Fibroblast of the conjunctiva (primary cell): ENCODE measurements around the gene TSFM.
"Not testable (repeated sequence)": the region's sequence is repeated elsewhere in the genome, so short reads cannot be mapped to it uniquely, and the experiment has no call there.

Experiments used
- DNase-seq: peaks from one replicate; pipeline ENCODE4 v3.0.0-alpha.2; 2010; ENCODE audit warnings: low read depth

TSFM gene

DNA sequence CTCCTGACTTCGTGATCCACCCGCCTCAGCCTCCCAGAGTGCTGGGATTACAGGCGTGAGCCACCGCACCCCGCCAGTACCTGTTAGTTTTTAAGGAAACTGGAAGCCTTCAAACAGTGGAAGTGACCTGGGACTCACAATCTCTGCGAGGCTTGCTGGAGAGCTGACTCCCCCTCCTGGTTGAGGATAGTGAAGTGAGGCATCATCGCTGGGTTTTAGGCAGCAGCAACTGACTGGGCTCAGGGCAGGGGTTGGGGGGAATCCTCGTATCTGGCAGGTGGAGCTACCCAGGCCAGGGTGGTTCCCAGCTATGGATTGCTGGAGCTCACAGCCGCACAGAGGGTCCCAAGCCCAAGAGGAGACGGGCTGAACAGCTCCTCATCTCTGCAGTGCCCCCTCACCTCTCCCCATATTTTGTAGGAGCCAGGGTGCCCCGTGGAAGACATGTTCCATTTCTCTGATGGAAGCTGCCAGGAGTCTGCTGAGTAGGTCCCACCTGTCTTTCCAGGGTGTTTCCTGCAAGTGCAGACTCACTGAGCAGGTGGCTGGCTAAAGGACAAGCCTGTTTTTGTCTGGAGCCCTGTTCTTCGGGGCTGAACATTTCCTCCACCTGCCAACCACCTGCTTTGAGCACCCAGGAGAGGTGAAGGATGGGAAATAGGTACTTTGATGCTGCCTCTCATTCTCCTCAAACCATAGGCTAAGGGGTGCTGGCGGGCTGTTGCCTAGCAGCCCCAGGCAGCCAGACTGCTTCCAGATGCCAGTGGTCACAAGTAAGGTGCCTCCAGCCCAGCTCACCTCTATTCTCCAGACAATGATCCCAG, 32.8 kb downstream of the TSFM start:
- no peak for DNase-seq

DNA sequence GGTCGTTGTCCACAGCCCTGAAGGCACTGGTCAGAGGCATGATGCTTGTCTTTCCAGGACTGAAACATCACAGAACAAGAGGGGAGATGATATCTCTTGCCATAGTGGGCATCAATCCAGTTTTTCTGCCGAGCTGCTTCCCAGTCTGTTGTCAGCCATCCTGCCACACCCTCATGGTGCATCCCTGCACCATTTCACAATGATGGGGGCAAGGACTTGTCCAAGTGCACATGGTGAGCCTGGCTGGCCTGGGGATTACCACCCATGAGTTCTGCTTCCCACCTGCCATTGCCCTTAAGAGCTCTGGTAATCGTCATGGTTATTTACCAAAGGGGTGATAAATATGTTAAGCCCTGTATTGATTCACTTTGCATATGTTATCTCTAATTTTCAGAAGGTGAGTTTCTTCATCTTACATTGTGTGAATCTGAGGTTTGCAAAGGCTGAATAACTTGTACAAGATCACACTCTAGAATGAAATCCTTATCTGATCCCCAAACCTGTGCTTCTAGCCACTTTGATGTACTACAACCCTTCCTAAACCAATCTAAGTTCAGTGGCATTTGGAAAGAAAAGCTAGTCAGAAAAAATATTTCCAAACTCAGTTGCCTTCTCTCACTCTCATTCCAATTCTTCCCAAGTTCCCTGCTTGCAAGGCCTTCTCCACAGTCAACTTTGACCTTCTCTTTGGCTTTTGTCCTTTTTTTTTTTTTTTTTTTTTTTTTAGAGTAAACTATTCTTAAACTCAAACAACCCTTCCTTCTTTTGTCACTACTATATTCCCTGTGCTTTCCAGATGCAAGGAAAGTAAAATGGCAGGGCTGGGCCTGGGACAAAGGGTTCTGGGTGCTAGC, 33.6 kb downstream of the TSFM start:
- DNase-seq = no peak

DNA sequence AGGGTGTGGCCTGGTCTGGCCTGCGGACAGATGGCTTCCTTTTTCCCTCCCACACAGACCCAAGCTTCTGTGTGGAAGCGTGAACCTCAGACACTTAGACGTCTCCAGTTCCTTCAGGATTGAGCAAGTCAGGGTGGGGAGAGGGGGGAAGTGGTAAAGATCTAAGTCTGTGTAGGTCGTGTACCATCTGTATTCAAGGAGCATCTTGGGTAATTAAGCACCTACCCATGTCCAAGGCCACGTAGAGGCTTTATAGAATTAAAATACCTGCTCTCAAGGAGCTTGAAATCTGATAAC, 34.2 kb downstream of the TSFM start:
- DNase-seq = no peak

- no peak for DNase-seq
Measured at GRCh38 chr12:57817261-57817989, 34.8 kb downstream of the TSFM start.

DNA sequence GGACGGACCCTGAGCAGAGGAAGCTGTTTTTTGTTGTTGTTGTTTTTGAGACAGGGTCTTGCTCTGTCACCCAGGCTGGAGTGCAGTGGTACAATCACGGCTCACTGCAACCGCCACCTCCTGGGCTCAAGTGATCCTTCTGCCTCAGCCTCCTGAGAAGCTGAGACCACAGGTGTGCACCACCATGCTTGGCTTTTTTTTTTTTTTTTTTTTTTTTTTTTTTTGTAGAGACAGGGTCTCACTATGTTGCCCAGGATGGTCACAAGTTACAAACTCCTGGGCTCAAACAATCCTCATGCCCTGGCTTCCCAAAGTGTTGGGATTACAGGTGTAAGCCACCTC, 35.4 kb downstream of the TSFM start:
- DNase-seq = not testable (repeated sequence)

- DNase-seq = not testable (repeated sequence)
Measured at GRCh38 chr12:57820119-57820518, 37.5 kb downstream of the TSFM start.

- not testable (repeated sequence) for DNase-seq
Measured at GRCh38 chr12:57821015-57821414, 38.4 kb downstream of the TSFM start.

- DNase-seq = no peak
Measured at GRCh38 chr12:57821474-57822214, 39.1 kb downstream of the TSFM start.

DNA sequence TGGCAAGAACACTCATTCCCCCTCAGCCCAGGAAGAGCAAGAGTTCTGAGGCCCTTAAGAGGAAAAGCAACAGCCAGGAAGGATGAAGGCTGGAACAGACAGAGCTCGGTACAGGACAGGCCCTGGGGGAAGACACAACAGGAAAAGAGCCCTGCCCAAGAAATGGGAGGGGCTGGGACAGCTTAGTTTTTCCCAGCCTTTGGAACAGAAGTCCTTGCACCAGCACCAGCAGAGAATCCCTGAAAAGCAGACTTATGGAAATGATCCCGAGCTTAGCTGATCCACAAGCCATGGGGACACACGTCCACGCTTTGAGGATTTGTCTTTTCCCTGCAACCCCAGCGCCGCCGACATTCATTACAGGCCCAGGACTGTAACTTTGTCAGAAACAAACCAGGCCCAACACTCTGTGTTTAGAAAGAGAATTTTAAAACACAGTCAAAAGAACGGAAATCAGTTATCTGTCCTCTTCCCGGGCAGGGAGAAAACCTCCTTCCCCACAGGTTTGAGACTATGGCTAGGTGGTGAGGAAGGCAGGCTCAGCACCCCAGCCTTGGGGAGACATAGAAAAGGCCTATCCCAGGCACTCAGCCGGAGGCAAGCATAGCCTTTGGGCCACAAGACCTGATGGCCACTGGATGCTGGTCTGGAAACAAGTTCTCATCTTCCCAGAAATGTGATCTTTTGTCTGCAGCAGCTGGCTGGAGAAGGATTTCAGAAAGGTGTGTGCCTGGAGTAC, 40.0 kb downstream of the TSFM start:
- DNase-seq = no peak

- DNase-seq = no peak
Measured at GRCh38 chr12:57823131-57823907, 40.7 kb downstream of the TSFM start.

DNA sequence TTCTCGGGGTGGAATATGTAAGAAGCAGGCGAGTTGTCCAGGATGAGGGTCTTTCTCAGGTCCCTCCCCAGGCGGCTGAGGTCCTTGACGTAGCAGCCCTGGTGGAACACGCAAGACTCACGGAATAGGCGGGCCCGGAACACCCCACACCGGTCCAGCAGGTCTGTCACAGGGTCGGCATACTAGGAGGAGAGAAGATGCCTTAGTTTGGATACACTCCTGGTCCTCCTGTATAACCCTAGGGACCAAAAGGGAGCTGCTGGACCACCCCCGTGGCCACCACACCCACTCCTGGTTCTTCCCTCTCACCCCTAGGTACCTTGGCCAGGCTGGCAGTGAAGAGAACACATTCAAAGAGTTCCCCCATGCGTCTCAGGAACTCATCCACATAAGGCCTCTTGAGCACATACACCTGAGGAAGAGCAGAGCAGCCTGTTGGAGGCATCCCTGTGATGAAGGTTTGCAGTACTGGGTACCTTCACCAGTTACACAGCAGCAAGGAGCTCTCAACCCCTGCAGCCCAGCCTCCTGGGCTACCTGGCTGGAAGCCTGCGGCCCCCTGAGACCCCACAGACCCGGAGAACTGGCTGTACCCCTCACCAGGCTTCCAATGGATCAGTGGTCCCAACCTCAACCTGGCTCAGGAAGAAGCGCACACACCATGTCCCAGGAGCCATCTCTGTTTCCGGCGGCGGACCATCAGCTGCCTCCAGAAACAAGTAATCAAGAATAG, 41.5 kb downstream of the TSFM start:
- DNase-seq = no peak

- no peak for DNase-seq
Measured at GRCh38 chr12:57825451-57825850, 42.9 kb downstream of the TSFM start.

DNA sequence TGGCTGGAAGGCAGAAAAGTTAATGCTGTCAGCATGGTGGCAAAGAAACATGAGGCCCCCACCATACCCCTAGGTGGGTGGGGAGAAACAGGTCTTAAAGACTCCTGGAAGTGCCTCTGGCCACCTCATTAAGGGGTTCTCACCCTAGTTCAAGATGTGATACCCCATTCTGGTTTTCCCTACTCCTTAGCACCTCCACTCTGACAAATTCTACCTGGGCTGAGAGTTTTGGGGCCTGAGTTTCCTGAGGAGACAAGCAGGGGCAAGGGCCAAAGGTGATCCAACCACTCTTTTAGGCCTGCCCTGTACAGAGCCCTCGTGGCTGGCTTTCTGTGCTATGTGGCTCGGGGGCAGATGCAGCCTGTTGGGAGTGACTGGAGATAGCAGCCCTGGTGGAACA, 43.8 kb downstream of the TSFM start:
- DNase-seq = no peak

DNA sequence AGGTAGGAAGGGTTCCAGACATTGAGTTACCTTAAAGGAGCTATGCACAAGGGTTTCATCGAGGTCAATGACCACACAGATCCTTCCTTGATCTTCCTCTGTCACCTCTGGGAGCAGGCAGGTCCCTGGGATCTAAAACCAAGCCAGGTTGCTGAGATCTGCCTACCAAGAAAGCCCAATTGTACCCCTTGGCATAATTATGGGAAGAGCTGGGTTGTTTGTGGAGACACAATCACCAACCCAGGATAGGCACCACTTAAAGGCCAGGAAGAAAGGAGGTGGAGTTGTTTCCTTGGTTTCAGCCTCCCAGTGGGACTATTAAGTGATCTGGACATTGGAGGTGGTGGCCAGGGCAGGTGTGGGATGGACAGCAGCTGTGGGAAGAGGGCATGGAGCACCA, 44.4 kb downstream of the TSFM start:
- DNase-seq = no peak

- no peak for DNase-seq
Measured at GRCh38 chr12:57829025-57829777, 46.6 kb downstream of the TSFM start.

DNA sequence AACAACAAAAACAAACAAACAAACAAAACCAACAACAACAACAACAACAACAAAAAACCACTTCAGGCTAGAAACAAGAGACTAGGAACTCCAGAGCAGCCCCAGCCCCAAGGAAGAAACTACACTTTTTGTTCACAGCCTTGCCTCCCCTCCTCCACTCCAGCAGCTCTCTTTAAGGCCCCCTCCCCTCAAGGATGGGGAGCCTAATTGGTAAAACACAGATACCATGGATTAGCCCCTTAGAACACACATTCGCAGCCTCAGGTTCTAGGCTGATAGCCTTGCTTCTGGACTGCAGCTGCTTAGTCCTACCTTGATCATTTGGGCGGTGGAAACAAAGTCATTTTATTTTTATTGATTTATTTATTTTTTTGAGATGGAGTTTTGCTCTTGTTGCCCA, 47.8 kb downstream of the TSFM start:
- DNase-seq = no peak

DNA sequence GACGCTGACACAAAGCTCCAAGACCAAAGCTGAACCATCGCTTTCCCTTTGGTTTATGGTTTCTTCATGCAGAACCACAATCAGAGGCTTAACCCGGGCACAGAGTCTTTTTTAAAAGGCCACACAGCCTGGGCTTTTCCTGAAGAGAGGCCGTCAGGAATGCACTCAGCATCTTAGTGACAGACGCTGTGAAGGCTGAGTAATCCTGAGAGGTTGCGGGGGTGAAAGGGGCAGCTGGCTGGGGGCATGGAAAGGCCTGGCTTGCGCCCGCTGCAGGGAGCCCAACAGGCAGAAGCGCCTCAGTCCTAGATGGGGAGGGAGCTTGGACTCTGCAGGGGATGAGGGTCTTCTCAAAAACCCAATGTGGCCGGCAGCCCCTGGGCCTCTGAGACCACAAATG, 50.4 kb downstream of the TSFM start:
- DNase-seq = no peak

DNA sequence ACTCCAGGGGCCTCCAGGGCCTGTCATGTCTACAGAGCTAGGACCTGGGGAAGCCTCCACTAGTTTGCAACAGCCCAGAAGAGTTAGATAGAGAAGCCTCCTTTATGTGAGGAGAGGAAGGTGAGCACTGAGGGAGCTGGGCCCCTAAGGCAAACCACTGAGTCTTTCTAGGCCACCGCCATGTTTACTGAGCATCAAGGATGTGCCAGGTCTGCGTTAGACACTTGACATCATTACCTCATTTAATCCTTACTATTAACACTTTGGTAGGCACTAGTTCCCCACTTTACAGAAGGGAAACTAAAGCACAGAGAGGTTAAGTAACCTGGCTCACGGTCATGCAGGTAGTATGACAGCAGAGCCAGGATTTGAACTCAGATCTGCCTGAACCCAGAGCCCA, 51.1 kb downstream of the TSFM start:
- DNase-seq = no peak
